Measurements from ENCODE around the gene JADE1. TPM values are rescaled to one million over a fixed set of nuclear protein-coding genes. Genes with fewer than 3 reads are reported as not detected.

Gene JADE1
- total RNA-seq, 4 donors from 2014 or later: 7.8 to 15.9 (median 13.9) TPM

GRCh38 chr4:128800701-128801284 is 8.7 kb upstream of the JADE1 start:
- WGBS, 2 donors (ENCODE audit: low coverage in 1 of 2): 67 to 75% methylated on average over 3 of the region's 3 CpGs
- no peaks in the 10 kb centered on the region for H3K9me3 ChIP-seq
- no peak for DNase-seq
- in situ Hi-C loops (cut with MboI; ENCODE audit: low pct_ligation_motif_present in 1 of 4, low pct_unique_long_range_greater_than_20kb in 1 of 4, low sequenced_read_pairs in 3 of 4): loop anchor here in 2 of 4 donors (10.0 to 25.0 kb wide), 5 partner anchors 213 to 513 kb away; partner anchors contain the start of genes C4orf33 (in 1 of the 2), PGRMC2 (in 1 of the 2) and SCLT1 (in 1 of the 2)
- no peak overlapping the region for H3K4me3 ChIP-seq
- H3K27me3 ChIP-seq: no peaks in the 10 kb centered on the region
- no peaks in the 10 kb centered on the region for H3K36me3 ChIP-seq
- H3K4me1 ChIP-seq: peaks cover 0 to 3% (median 0%) of the 10 kb centered on the region in 4 donors
- no peak overlapping the region for H3K27ac ChIP-seq
- TF ChIP-seq CTCF (IDR thresholded peaks at IDR 0.05) (no peak), POLR2A (IDR thresholded peaks at IDR 0.05) (no peak), POLR2AphosphoS5 (IDR thresholded peaks at IDR 0.05) (no peak), EP300 (IDR thresholded peaks at IDR 0.05; ENCODE audit: low read depth) (no peak)
- intact Hi-C loops (cut with DNase I; ENCODE audit: low total_unique reads): no loop called here

- no peak overlapping the region for H3K4me3 ChIP-seq
- no peaks in the 10 kb centered on the region for H3K9me3 ChIP-seq
- H3K27ac ChIP-seq: no peak overlapping the region
- TF ChIP-seq POLR2A (IDR thresholded peaks at IDR 0.05): no peak
- no peak for TF ChIP-seq EP300 (IDR thresholded peaks at IDR 0.05; ENCODE audit: low read depth)
- TF ChIP-seq POLR2AphosphoS5 (IDR thresholded peaks at IDR 0.05): no peak
- in situ Hi-C loops (cut with MboI; ENCODE audit: low pct_ligation_motif_present in 1 of 4, low pct_unique_long_range_greater_than_20kb in 1 of 4, low sequenced_read_pairs in 3 of 4): loop anchor here in 2 of 4 donors (10.0 to 25.0 kb wide), 5 partner anchors 216 to 516 kb away; partner anchors contain the start of genes C4orf33 (in 1 of the 2), PGRMC2 (in 1 of the 2) and SCLT1 (in 1 of the 2)
- H3K27me3 ChIP-seq: no peaks in the 10 kb centered on the region
- WGBS, 2 donors (ENCODE audit: low coverage in 1 of 2): 82 to 84% methylated on average over 3 to 9 of the region's 9 CpGs
- intact Hi-C loops (cut with DNase I; ENCODE audit: low total_unique reads): no loop called here
- no peaks in the 10 kb centered on the region for H3K36me3 ChIP-seq
- DNase-seq: no peak
- H3K4me1 ChIP-seq: peaks cover 0 to 3% (median 0%) of the 10 kb centered on the region in 4 donors
These were observed 6.5 kb upstream of the JADE1 start for GRCh38 chr4:128802680-128803628.

- Histone ChIP-seq H3K27me3 (no peaks in the 10 kb centered on the region), H3K9me3 (no peaks in the 10 kb centered on the region), H3K36me3 (no peaks in the 10 kb centered on the region), H3K4me3 (no peak overlapping the region), H3K4me1 (peaks cover 0 to 3% (median under 1%) of the 10 kb centered on the region in 4 donors), H3K27ac (no peak overlapping the region)
- in situ Hi-C loops (cut with MboI; ENCODE audit: low pct_ligation_motif_present in 1 of 4, low pct_unique_long_range_greater_than_20kb in 1 of 4, low sequenced_read_pairs in 3 of 4): loop anchor here in 2 of 4 donors (10.0 to 25.0 kb wide), 5 partner anchors 216 to 516 kb away; partner anchors contain the start of genes C4orf33 (in 1 of the 2), PGRMC2 (in 1 of the 2) and SCLT1 (in 1 of the 2)
- no peak for DNase-seq
- 25 to 50% methylated on average over 2 of the region's 2 CpGs for WGBS, 2 donors (ENCODE audit: low coverage in 1 of 2)
- TF ChIP-seq CTCF (IDR thresholded peaks at IDR 0.05): no peak
- intact Hi-C loops (cut with DNase I; ENCODE audit: low total_unique reads): no loop called here
These were observed 5.7 kb upstream of the JADE1 start for GRCh38 chr4:128803783-128804182.

- DNase-seq: peak; percentile 43
- intact Hi-C loops (cut with DNase I; ENCODE audit: low total_unique reads): loop anchor here (10.0 kb wide), 1 partner anchor 356 kb away; no protein-coding TSS in a partner anchor
- Histone ChIP-seq H3K9me3 (no peaks in the 10 kb centered on the region), H3K27ac (peak overlapping the region; percentile 92 to 98 (median 96)), H3K4me1 (peaks cover 0 to 15% (median 8%) of the 10 kb centered on the region in 4 donors), H3K27me3 (no peaks in the 10 kb centered on the region), H3K4me3 (peak overlapping the region; percentile 60 to 86 (median 74)), H3K36me3 (no peaks in the 10 kb centered on the region)
- in situ Hi-C loops (cut with MboI; ENCODE audit: low pct_ligation_motif_present in 1 of 4, low pct_unique_long_range_greater_than_20kb in 1 of 4, low sequenced_read_pairs in 3 of 4): loop anchor here in 2 of 4 donors (25.0 kb wide), 4 partner anchors 223 to 523 kb away; partner anchors contain the start of genes C4orf33 (in 1 of the 2), PGRMC2 (in 1 of the 2) and SCLT1 (in 1 of the 2)
- TF ChIP-seq POLR2AphosphoS5 (IDR thresholded peaks at IDR 0.05): peak in 1 of 3 donors; percentile 35
- no peak for TF ChIP-seq POLR2A (IDR thresholded peaks at IDR 0.05)
- no peak for TF ChIP-seq EP300 (IDR thresholded peaks at IDR 0.05; ENCODE audit: low read depth)
- no peak for TF ChIP-seq CTCF (IDR thresholded peaks at IDR 0.05)
- 0% methylated on average over 12 to 16 of the region's 16 CpGs for WGBS, 2 donors (ENCODE audit: low coverage in 1 of 2)
These were observed 901 bp downstream of the JADE1 start for GRCh38 chr4:128810331-128810870.
